ENCODE measurements around the gene GPR151.

GPR151 gene

DNA sequence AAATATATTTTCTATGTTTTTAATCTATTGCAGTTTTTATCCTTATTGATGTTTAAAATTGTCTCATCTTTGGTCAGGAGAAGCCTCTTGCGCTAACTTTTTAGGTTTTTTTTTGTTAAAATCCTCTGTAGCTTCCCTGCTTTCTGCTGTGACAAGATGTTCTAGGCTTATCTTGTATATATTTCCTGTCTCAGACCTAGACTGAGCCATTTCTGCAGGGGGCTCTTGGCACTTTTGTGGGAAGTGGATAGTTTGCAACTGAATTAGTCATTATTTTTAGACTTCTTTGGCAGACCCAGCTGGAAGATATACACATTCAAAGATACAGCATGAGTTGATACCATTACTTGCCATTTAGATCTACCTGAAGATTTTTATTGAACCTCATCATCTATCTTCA, 40.1 kb downstream of the GPR151 start:
- H3K9ac ChIP-seq (ENCODE audit: low read length) = no peak overlapping the region
- no peaks in the 10 kb centered on the region for H3K9me2 ChIP-seq (replicated peaks; ENCODE audit: insufficient read depth, low read length)
- H3K4me2 ChIP-seq (ENCODE audit: low read depth, low read length) = no peak overlapping the region
- DNase-seq = no peak
- no peaks in the 10 kb centered on the region for H3K27me3 ChIP-seq (replicated peaks; ENCODE audit: insufficient read depth, low read length)
- no peak for TF ChIP-seq EZH2phosphoT487 (IDR thresholded peaks at IDR 0.05; ENCODE audit: low read length)
- no peak overlapping the region for H3K4me3 ChIP-seq (ENCODE audit: low read length)
- H3K9me3 ChIP-seq (replicated peaks; ENCODE audit: insufficient read depth, low read length) = no peaks in the 10 kb centered on the region
- no peak overlapping the region for H2AFZ ChIP-seq (ENCODE audit: low read length)
- H3K4me1 ChIP-seq (ENCODE audit: low read length) = no peaks in the 10 kb centered on the region
- peaks cover 8% of the 10 kb centered on the region for H3K36me3 ChIP-seq (replicated peaks; ENCODE audit: insufficient read depth, low read length)
- H3K27ac ChIP-seq (ENCODE audit: low read length) = no peak overlapping the region
- H3F3A ChIP-seq (ENCODE audit: insufficient read depth, low read length) = no peaks in the 10 kb centered on the region
- H4K20me1 ChIP-seq (ENCODE audit: insufficient read depth, low read length) = no peaks in the 10 kb centered on the region
- H3K79me2 ChIP-seq (ENCODE audit: low read length) = peaks cover 8% of the 10 kb centered on the region; the same call in 1 of the 2 replicates

DNA sequence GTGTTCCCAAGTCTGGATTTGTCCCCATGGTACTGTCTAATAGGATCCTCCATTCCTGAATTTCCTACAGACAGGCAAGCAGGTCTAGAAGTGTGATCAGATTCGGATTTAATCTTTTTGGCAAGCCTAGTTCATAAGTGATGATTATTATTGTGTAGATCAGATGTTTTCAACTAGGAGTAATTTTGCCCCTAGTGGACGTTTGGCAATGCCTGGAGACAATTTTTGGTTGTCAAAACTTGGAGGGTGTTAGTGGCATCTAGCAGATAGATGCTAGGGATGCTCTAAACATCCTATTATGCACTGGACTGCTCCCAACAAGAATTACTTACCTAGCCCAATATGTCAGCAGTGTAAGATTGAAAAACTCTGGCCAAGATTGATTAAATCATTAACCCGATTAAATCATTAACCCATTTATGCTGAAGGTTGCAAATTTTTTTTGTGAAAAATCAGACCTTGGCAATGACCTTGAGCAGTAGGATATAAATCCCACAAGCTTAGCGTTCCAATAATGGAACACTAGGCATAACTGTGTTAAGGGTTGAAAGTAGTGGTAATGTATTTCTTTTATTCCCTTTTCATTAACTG, 40.7 kb downstream of the GPR151 start:
- no peak for DNase-seq
- Histone ChIP-seq H3K4me3 (ENCODE audit: low read length) (no peak overlapping the region), H3K27me3 (replicated peaks; ENCODE audit: insufficient read depth, low read length) (no peaks in the 10 kb centered on the region), H3K27ac (ENCODE audit: low read length) (no peak overlapping the region), H3K36me3 (replicated peaks; ENCODE audit: insufficient read depth, low read length) (peaks cover 7% of the 10 kb centered on the region), H3K4me2 (ENCODE audit: low read depth, low read length) (no peak overlapping the region), H3K4me1 (ENCODE audit: low read length) (no peaks in the 10 kb centered on the region), H3F3A (ENCODE audit: insufficient read depth, low read length) (no peaks in the 10 kb centered on the region), H4K20me1 (ENCODE audit: insufficient read depth, low read length) (no peaks in the 10 kb centered on the region), H2AFZ (ENCODE audit: low read length) (no peak overlapping the region), H3K9me2 (replicated peaks; ENCODE audit: insufficient read depth, low read length) (no peaks in the 10 kb centered on the region), H3K79me2 (ENCODE audit: low read length) (peaks cover 9% of the 10 kb centered on the region; the same call in 1 of the 2 replicates), H3K9me3 (replicated peaks; ENCODE audit: insufficient read depth, low read length) (no peaks in the 10 kb centered on the region), H3K9ac (ENCODE audit: low read length) (no peak overlapping the region)
- no peak for TF ChIP-seq EZH2 (optimal IDR thresholded peaks at IDR 0.05; ENCODE audit: low read depth, low read length)
- TF ChIP-seq, protein P1, sequence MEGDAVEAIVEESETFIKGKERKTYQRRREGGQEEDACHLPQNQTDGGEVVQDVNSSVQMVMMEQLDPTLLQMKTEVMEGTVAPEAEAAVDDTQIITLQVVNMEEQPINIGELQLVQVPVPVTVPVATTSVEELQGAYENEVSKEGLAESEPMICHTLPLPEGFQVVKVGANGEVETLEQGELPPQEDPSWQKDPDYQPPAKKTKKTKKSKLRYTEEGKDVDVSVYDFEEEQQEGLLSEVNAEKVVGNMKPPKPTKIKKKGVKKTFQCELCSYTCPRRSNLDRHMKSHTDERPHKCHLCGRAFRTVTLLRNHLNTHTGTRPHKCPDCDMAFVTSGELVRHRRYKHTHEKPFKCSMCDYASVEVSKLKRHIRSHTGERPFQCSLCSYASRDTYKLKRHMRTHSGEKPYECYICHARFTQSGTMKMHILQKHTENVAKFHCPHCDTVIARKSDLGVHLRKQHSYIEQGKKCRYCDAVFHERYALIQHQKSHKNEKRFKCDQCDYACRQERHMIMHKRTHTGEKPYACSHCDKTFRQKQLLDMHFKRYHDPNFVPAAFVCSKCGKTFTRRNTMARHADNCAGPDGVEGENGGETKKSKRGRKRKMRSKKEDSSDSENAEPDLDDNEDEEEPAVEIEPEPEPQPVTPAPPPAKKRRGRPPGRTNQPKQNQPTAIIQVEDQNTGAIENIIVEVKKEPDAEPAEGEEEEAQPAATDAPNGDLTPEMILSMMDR (IDR thresholded peaks at IDR 0.05; ENCODE audit: low read length) = peak; percentile 31
- TF ChIP-seq EZH2phosphoT487 (IDR thresholded peaks at IDR 0.05; ENCODE audit: low read length) = no peak

DNA sequence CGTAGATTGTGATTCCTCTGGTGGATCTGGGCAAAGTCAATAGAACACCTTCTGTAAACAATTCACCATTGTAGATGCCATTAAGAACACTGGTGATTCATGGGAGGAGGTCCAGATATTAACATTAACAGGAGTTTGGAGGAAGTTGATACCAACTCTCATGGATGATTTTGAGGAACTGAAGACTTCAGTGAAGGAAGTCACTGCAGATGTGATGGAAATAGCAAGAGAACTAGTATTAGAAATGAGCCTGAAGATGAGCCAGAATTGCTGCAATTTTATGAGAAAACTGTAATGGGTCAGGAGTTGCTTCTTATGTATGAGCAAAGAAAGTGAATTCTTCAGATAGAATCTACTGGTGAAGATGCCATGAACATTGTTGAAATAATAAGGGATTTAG, 41.9 kb downstream of the GPR151 start:
- no peaks in the 10 kb centered on the region for H3K9me3 ChIP-seq (replicated peaks; ENCODE audit: insufficient read depth, low read length)
- no peaks in the 10 kb centered on the region for H3K9me2 ChIP-seq (replicated peaks; ENCODE audit: insufficient read depth, low read length)
- TF ChIP-seq, protein P1 (IDR thresholded peaks at IDR 0.05; ENCODE audit: low read length) = no peak
- no peak for TF ChIP-seq EZH2 (optimal IDR thresholded peaks at IDR 0.05; ENCODE audit: low read depth, low read length)
- TF ChIP-seq EZH2phosphoT487 (IDR thresholded peaks at IDR 0.05; ENCODE audit: low read length) = no peak
- H3K4me3 ChIP-seq (ENCODE audit: low read length) = no peak overlapping the region
- H3K27ac ChIP-seq (ENCODE audit: low read length) = no peak overlapping the region
- H3F3A ChIP-seq (ENCODE audit: insufficient read depth, low read length) = no peaks in the 10 kb centered on the region
- no peaks in the 10 kb centered on the region for H3K27me3 ChIP-seq (replicated peaks; ENCODE audit: insufficient read depth, low read length)
- no peak overlapping the region for H3K4me2 ChIP-seq (ENCODE audit: low read depth, low read length)
- no peak overlapping the region for H3K9ac ChIP-seq (ENCODE audit: low read length)
- peaks cover 11% of the 10 kb centered on the region; the same call in 1 of the 2 replicates for H3K79me2 ChIP-seq (ENCODE audit: low read length)
- H2AFZ ChIP-seq (ENCODE audit: low read length) = no peak overlapping the region
- no peak for DNase-seq
- no peaks in the 10 kb centered on the region for H3K4me1 ChIP-seq (ENCODE audit: low read length)
- peaks cover 11% of the 10 kb centered on the region for H3K36me3 ChIP-seq (replicated peaks; ENCODE audit: insufficient read depth, low read length)
- no peaks in the 10 kb centered on the region for H4K20me1 ChIP-seq (ENCODE audit: insufficient read depth, low read length)

DNA sequence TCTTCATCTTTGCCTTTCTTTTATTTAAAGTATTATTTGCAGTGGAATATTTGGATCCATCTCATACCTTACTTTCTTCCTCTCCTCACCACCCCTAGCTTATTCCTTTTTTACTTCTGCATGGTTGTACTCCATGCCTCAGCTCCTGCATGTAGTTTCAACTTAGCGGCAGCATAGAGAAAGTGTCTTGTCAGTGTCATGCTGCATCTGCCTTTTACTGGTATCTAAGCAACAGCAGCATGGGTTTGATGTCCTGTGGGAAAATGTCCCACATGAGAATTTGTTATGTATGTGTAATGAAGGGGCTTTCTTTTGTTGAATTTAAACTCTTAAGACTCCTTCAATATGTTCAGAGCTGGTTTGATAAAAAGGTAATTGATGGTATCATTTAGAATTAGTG, 48.2 kb downstream of the GPR151 start:
- Histone ChIP-seq H3K4me3 (ENCODE audit: low read length) (no peak overlapping the region), H3K9me2 (replicated peaks; ENCODE audit: insufficient read depth, low read length) (no peaks in the 10 kb centered on the region), H3K27me3 (replicated peaks; ENCODE audit: insufficient read depth, low read length) (no peaks in the 10 kb centered on the region), H2AFZ (ENCODE audit: low read length) (no peak overlapping the region), H3K27ac (ENCODE audit: low read length) (no peak overlapping the region), H3K9ac (ENCODE audit: low read length) (no peak overlapping the region), H3K4me1 (ENCODE audit: low read length) (no peaks in the 10 kb centered on the region), H3K9me3 (replicated peaks; ENCODE audit: insufficient read depth, low read length) (no peaks in the 10 kb centered on the region), H3K36me3 (replicated peaks; ENCODE audit: insufficient read depth, low read length) (peaks cover 28% of the 10 kb centered on the region; the same call in 1 of the 2 replicates), H4K20me1 (ENCODE audit: insufficient read depth, low read length) (peaks cover 24% of the 10 kb centered on the region), H3K79me2 (ENCODE audit: low read length) (peaks cover 56% of the 10 kb centered on the region), H3F3A (ENCODE audit: insufficient read depth, low read length) (0 out of 2 replicates have a peak, but pooled peaks cover 3% of the 10 kb centered on the region), H3K4me2 (ENCODE audit: low read depth, low read length) (no peak overlapping the region)
- DNase-seq = no peak
- TF ChIP-seq, protein P1 (IDR thresholded peaks at IDR 0.05; ENCODE audit: low read length) = no peak
- TF ChIP-seq EZH2 (optimal IDR thresholded peaks at IDR 0.05; ENCODE audit: low read depth, low read length) (no peak), EZH2phosphoT487 (IDR thresholded peaks at IDR 0.05; ENCODE audit: low read length) (no peak)
